Ascending aorta (tissue), 2 donors: ENCODE data around the gene HSD17B4. TPM values are rescaled to one million over a fixed set of nuclear protein-coding genes. Genes with fewer than 3 reads are reported as not detected.
"Not testable (repeated sequence)": the region's sequence is repeated elsewhere in the genome, so short reads cannot be mapped to it uniquely, and the experiment has no call there.

Source experiments
- DNase-seq, 2 donors: peaks; one replicate each; pipeline ENCODE4 v3.0.0-alpha.2; 2019; ENCODE audit warnings: low spot score in 2 of 2
- H3K27ac ChIP-seq, 2 donors: fragments of 200-600 bp; sonication (generic); one replicate each; pipeline ENCODE4 v1.5.1; 2016 to 2017; ENCODE audit warnings: mild to moderate bottlenecking in 1 of 2
- H3K27me3 ChIP-seq: fragments of 200-600 bp; sonication (generic); one replicate; pipeline ENCODE4 v1.5.1; 2017
- H3K36me3 ChIP-seq, 2 donors: fragments of 200-600 bp; sonication (generic); one replicate each; pipeline ENCODE4 v1.5.1; 2016
- H3K4me1 ChIP-seq, 2 donors: fragments of 200-600 bp; sonication (generic); one replicate each; pipeline ENCODE4 v1.5.1; 2016 to 2017; ENCODE audit warnings: mild to moderate bottlenecking in 1 of 2
- H3K4me3 ChIP-seq, 2 donors: fragments of 200-600 bp; sonication (generic); one replicate each; pipeline ENCODE4 v1.5.1; 2016 to 2017; ENCODE audit warnings: mild to moderate bottlenecking in 1 of 2
- H3K9me3 ChIP-seq, 2 donors: fragments of 200-600 bp; sonication (generic); one replicate each; pipeline ENCODE4 v1.5.1; 2016
- intact Hi-C: fragments of 100-400 bp; cut with DNase I; formaldehyde crosslinking; loops from one replicate; pipeline ENCODE4 v1.15.1; 2023
- total RNA-seq: library from RNA; depleted of rRNA; stranded (reverse); fragments of >200 nt; gene quantifications from one replicate; pipeline ENCODE4 v1.1.0, GENCODE V29; 2016
- TF ChIP-seq, protein P1 (sequence below), 3 experiments: fragments of 200-600 bp in 2 of 3; fragments of 450-650 bp in 1 of 3; sonication (generic) in 2 of 3; IDR thresholded peaks; one replicate each; pipeline ENCODE4 v1.5.1; 2016 to 2019; ENCODE audit warnings: antibody characterized with exemption in 3 of 3, mild to moderate bottlenecking in 1 of 3, moderate library complexity in 1 of 3

The HSD17B4 gene
- total RNA-seq, 1 donor from 2014 or later: 65.0 TPM

DNA sequence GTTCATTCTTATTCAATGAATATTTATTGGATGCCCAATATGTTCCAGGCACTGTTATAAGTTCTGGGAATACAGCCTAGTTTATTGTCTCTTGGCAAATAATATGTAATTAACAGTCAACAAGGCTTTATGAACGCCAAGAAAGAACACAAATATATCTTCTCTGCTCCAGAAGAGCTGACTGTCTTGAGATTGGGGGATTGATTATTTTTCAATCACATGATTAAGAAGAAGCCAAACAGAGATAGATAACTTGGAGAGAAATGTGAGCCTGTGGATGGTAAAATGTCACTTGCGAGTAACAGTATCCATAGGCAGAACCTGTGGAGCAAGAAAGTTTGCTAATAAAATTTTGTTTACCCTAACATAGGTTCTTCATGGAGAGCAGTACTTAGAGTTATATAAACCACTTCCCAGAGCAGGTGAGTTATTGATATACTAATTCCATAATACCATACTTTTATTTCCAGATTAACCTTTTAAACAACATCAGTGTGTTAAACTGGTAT lies 49.4 kb downstream of the HSD17B4 start:
- Histone ChIP-seq H3K9me3 (peaks cover 0 to 15% of the 10 kb centered on the region in 2 donors), H3K4me3 (no peak overlapping the region), H3K27ac (no peak overlapping the region), H3K27me3 (no peaks in the 10 kb centered on the region), H3K4me1 (no peaks in the 10 kb centered on the region), H3K36me3 (peaks cover 15 to 50% of the 10 kb centered on the region in 2 donors)
- intact Hi-C loops: no loop called here
- TF ChIP-seq, protein P1, sequence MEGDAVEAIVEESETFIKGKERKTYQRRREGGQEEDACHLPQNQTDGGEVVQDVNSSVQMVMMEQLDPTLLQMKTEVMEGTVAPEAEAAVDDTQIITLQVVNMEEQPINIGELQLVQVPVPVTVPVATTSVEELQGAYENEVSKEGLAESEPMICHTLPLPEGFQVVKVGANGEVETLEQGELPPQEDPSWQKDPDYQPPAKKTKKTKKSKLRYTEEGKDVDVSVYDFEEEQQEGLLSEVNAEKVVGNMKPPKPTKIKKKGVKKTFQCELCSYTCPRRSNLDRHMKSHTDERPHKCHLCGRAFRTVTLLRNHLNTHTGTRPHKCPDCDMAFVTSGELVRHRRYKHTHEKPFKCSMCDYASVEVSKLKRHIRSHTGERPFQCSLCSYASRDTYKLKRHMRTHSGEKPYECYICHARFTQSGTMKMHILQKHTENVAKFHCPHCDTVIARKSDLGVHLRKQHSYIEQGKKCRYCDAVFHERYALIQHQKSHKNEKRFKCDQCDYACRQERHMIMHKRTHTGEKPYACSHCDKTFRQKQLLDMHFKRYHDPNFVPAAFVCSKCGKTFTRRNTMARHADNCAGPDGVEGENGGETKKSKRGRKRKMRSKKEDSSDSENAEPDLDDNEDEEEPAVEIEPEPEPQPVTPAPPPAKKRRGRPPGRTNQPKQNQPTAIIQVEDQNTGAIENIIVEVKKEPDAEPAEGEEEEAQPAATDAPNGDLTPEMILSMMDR (IDR thresholded peaks at IDR 0.05): no peak
- DNase-seq: no peak

DNA sequence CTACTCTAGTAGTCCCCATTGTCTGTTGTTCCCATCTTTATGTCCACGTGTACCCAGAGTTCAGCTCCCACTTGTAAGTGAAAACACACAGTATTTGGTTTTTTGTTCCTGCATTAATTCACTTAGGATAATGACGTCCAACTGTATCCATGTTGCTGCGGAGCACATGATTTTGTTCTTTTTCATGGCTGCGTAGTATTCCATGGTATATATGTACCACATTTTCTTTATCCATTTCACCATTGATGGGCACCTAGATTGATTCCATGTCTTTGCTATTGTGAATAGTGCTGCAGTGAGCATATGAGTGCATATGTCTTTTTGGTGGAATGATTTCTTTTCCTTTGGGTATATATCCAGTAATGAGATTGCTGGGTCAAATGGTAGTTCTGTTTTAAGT lies 51.6 kb downstream of the HSD17B4 start:
- peaks cover 7 to 42% of the 10 kb centered on the region in 2 donors for H3K36me3 ChIP-seq
- H3K4me1 ChIP-seq, DNase-seq, H3K4me3 ChIP-seq, intact Hi-C loops, H3K27me3 ChIP-seq, H3K27ac ChIP-seq: not testable (repeated sequence)
- H3K9me3 ChIP-seq: peaks cover 0 to 15% of the 10 kb centered on the region in 2 donors

- Histone ChIP-seq H3K9me3 (peaks cover 0 to 5% of the 10 kb centered on the region in 2 donors), H3K4me3 (no peak overlapping the region), H3K27me3 (no peaks in the 10 kb centered on the region), H3K27ac (no peak overlapping the region), H3K4me1 (no peaks in the 10 kb centered on the region), H3K36me3 (peaks cover 24 to 50% of the 10 kb centered on the region in 2 donors)
- DNase-seq: no peak
- TF ChIP-seq, protein P1 (IDR thresholded peaks at IDR 0.05): no peak
- intact Hi-C loops: no loop called here
These were observed 60.0 kb downstream of the HSD17B4 start for GRCh38 chr5:119512277-119512676.

GRCh38 chr5:119515192-119515591 lies 62.9 kb downstream of the HSD17B4 start:
- Histone ChIP-seq H3K4me1 (no peaks in the 10 kb centered on the region), H3K4me3 (no peak overlapping the region), H3K27me3 (no peaks in the 10 kb centered on the region), H3K9me3 (peaks cover 0 to 5% of the 10 kb centered on the region in 2 donors), H3K27ac (no peak overlapping the region), H3K36me3 (peaks cover 24 to 63% of the 10 kb centered on the region in 2 donors)
- DNase-seq: no peak
- intact Hi-C loops: no loop called here
- TF ChIP-seq, protein P1 (IDR thresholded peaks at IDR 0.05): no peak

DNA sequence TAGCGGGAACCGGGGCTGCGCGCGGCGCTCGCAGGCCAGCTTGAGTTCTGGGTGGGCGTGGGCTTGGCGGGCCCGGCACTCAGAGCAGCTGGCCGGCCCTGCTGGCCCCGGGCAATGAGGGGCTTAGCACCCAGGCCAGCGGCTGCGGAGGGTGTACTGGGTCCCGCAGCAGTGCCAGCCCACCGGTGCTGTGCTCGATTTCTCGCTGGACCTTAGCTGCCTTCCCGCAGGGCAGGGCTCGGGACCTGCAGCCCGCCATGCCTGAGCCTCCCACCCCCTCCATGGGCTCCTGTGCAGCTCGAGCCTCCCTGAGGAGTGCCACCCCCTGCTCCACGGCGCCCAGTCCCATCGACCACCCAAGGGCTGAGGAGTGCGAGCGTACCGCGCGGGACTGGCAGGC lies 64.8 kb downstream of the HSD17B4 start:
- DNase-seq, H3K9me3 ChIP-seq, H3K27ac ChIP-seq, intact Hi-C loops, H3K4me1 ChIP-seq, H3K27me3 ChIP-seq, H3K4me3 ChIP-seq: not testable (repeated sequence)
- peaks cover 14 to 55% of the 10 kb centered on the region in 2 donors for H3K36me3 ChIP-seq

DNA sequence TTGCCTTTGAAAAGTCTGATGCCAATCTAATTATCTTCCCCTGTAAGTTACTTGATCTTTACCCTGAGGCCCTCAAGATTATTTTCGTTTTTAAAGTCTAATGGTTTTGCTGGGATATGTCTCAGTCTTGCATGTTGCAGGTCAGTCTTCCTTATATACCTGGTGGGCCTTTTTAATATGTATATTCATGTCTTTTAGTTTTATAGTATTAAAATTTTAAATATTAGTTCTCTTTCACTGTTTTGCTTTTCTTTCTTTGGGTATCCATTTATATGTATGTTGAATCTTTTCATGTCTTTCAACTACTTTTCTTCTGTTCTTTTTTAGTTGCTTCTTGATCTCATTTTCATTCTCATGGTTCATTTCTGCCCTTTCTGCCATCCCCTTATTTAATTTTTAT lies 68.9 kb downstream of the HSD17B4 start:
- TF ChIP-seq, protein P1 (IDR thresholded peaks at IDR 0.05): no peak
- peaks cover 0 to 6% of the 10 kb centered on the region in 2 donors for H3K4me1 ChIP-seq
- intact Hi-C loops: no loop called here

GRCh38 chr5:119522841-119523240 lies 70.5 kb downstream of the HSD17B4 start:
- Histone ChIP-seq H3K4me3 (no peak overlapping the region), H3K9me3 (peaks cover 0 to 4% of the 10 kb centered on the region in 2 donors), H3K36me3 (peaks cover 7 to 63% of the 10 kb centered on the region in 2 donors), H3K27me3 (no peaks in the 10 kb centered on the region), H3K27ac (no peak overlapping the region), H3K4me1 (peaks cover 0 to 6% of the 10 kb centered on the region in 2 donors)
- intact Hi-C loops: no loop called here
- TF ChIP-seq, protein P1 (IDR thresholded peaks at IDR 0.05): no peak
- no peak for DNase-seq

More for the DNA sequence above, 68.9 kb downstream of the HSD17B4 start:
- H3K27me3 ChIP-seq: no peaks in the 10 kb centered on the region
- H3K36me3 ChIP-seq: peaks cover 11 to 63% of the 10 kb centered on the region in 2 donors
- DNase-seq: no peak
- H3K4me3 ChIP-seq: no peak overlapping the region
- peaks cover 0 to 4% of the 10 kb centered on the region in 2 donors for H3K9me3 ChIP-seq
- H3K27ac ChIP-seq: no peak overlapping the region
